HepG2 (cell line): ENCODE data around the gene SPESP1. TPM values are rescaled to one million over a fixed set of nuclear protein-coding genes. Genes with fewer than 3 reads are reported as not detected.

ENCODE experiments used
- ATAC-seq: fragments of 200-7000 bp; cut with Tn5 transposase; 3 replicates; pipeline ENCODE4 v1.9.1; 2020; ENCODE audit warnings: mild to moderate bottlenecking, moderate library complexity
- BruUV-seq: library from RNA; stranded (reverse); fragments of 400-500 nt; replicated peaks from 2 replicates; lab custom pipeline; 2021; lab: Mats Ljungman, UMichigan
- CTCF ChIA-PET: fragments of 300-600 bp; formaldehyde crosslinking; extraction: SDS; loops from one replicate; lab custom pipeline; 2021; ENCODE audit warnings: low total read pairs, inconsistent platforms, low intra/inter-chr PET ratio; lab: Yijun Ruan, JAX
- POLR2A ChIA-PET: fragments of 350-600 bp; sonication (Branson Sonifier 250); formaldehyde crosslinking; loops from one replicate; lab custom pipeline; 2020; ENCODE audit warnings: antibody characterized with exemption, inconsistent platforms; lab: Yijun Ruan, JAX
- DNase-seq: peaks from one replicate; pipeline ENCODE4 v3.0.0-alpha.2; 2015; ENCODE audit warnings: low spot score
- FAIRE-seq: peaks from 3 replicates; lab custom pipeline; 2011; peaks lifted over from hg19 to GRCh38; lab: Jason Lieb, UNC
- H2AFZ ChIP-seq: one replicate; pipeline ENCODE4 v1.6.1; 2011; ENCODE audit warnings: low read length, inconsistent platforms
- H3K27ac ChIP-seq: fragments of 300-600 bp; 3 replicates; pipeline ENCODE4 v1.8.0; 2011; ENCODE audit warnings: mixed run types, mild to moderate bottlenecking, mixed read lengths, low read length, inconsistent platforms; ENCODE audit not compliant: insufficient read depth; ENCODE audit errors: extremely low read length
- H3K27me3 ChIP-seq, 2 experiments: fragments of 200-600 bp in 1 of 2; 2 replicates in 1 of 2; 3 replicates in 1 of 2; pipeline versions ENCODE4 v1.6.0 to v1.8.0; 2011; ENCODE audit warnings: low read length in 2 of 2, mild to moderate bottlenecking in 2 of 2, moderate library complexity in 2 of 2, inconsistent platforms in 1 of 2; ENCODE audit not compliant: insufficient read depth in 2 of 2, control insufficient read depth in 1 of 2
- H3K36me3 ChIP-seq, 2 experiments: fragments of 200-600 bp in 1 of 2; replicated peaks in 1 of 2; 2 replicates in 1 of 2; 3 replicates in 1 of 2; pipeline versions ENCODE4 v1.5.1 to v1.8.0; 2011; ENCODE audit warnings: low read length in 2 of 2, inconsistent platforms in 1 of 2; ENCODE audit not compliant: insufficient read depth in 2 of 2, control insufficient read depth in 1 of 2
- H3K4me1 ChIP-seq: 2 replicates; pipeline ENCODE4 v1.5.1; 2012; ENCODE audit warnings: low read length, inconsistent platforms; ENCODE audit not compliant: insufficient read depth
- H3K4me2 ChIP-seq: 2 replicates; pipeline ENCODE4 v1.6.0; 2011; ENCODE audit warnings: low read depth, low read length, inconsistent platforms
- H3K4me3 ChIP-seq, 3 experiments: fragments of 200-600 bp in 1 of 3; sonication (generic), shearing (Covaris generic) in 1 of 3; replicated peaks in 1 of 3; 2 replicates each; pipeline ENCODE4 v1.5.1; 2011 to 2016; ENCODE audit warnings: low read length in 3 of 3, inconsistent platforms in 2 of 3, low read depth in 2 of 3, mild to moderate bottlenecking in 2 of 3, control low read depth in 1 of 3, mixed read lengths in 1 of 3; ENCODE audit not compliant: insufficient read depth in 1 of 3
- H3K79me2 ChIP-seq: one replicate; pipeline ENCODE4 v1.6.1; 2011; ENCODE audit warnings: low read length, inconsistent platforms; ENCODE audit not compliant: insufficient read depth
- H3K9ac ChIP-seq: 2 replicates; pipeline ENCODE4 v1.6.0; 2011; ENCODE audit warnings: mild to moderate bottlenecking, low read depth, low read length, inconsistent platforms; ENCODE audit not compliant: insufficient read depth
- H3K9me3 ChIP-seq: 2 replicates; pipeline ENCODE4 v1.5.1; 2012; ENCODE audit warnings: mild to moderate bottlenecking, low read length
- H4K20me1 ChIP-seq: 2 replicates; pipeline ENCODE4 v1.6.0; 2011; ENCODE audit warnings: inconsistent platforms, mild to moderate bottlenecking, low read length, moderate library complexity; ENCODE audit not compliant: insufficient read depth
- HNRNPUL1 ChIP-seq: fragments of 200-400 bp; formaldehyde crosslinking; IDR thresholded peaks from 2 replicates; pipeline ENCODE4 v1.6.1; 2017; ENCODE audit warnings: low read depth, mild to moderate bottlenecking, low read length, moderate library complexity
- THAP9 ChIP-seq: sonication (generic); formaldehyde crosslinking; IDR thresholded peaks from 2 replicates; pipeline ENCODE4; 2020; ENCODE audit warnings: missing genetic modification reagents, mild to moderate bottlenecking, borderline replicate concordance
- U2AF2 ChIP-seq: fragments of 200-400 bp; formaldehyde crosslinking; IDR thresholded peaks from 2 replicates; pipeline ENCODE4 v1.6.1; 2017; ENCODE audit warnings: low read depth, mild to moderate bottlenecking, low read length
- YEATS4 ChIP-seq: sonication (generic); formaldehyde crosslinking; IDR thresholded peaks from 2 replicates; pipeline ENCODE4 v1.4.0; 2020; ENCODE audit warnings: missing genetic modification reagents, borderline replicate concordance
- ZBTB8A ChIP-seq: sonication (generic); formaldehyde crosslinking; IDR thresholded peaks from 2 replicates; pipeline ENCODE4 v1.4.0; 2020; ENCODE audit warnings: mild to moderate bottlenecking, low read depth, missing genetic modification reagents, borderline replicate concordance
- ZMYM4 ChIP-seq: sonication (generic); formaldehyde crosslinking; IDR thresholded peaks from 2 replicates; pipeline ENCODE4 v1.8.1; 2023; ENCODE audit warnings: mild to moderate bottlenecking, missing genetic modification reagents
- ZNF605 ChIP-seq: sonication (generic); formaldehyde crosslinking; IDR thresholded peaks from 2 replicates; pipeline ENCODE4 v1.8.0; 2022; ENCODE audit warnings: mild to moderate bottlenecking, missing genetic modification reagents
- WGBS: methylation state at CpG from one replicate; pipeline ENCODE4 v1.1.6; 2017; ENCODE audit warnings: low lambda C conversion rate; 5-methylcytosine and 5-hydroxymethylcytosine counted together
- in situ Hi-C: cut with HindIII; loops from 2 replicates; pipeline ENCODE4 v1.10.0; 2017; ENCODE audit warnings: low pct_unique_long_range_greater_than_20kb; ENCODE audit not compliant: extremely low pct_ligation_motif_present
- intact Hi-C: fragments of 100-400 bp; cut with micrococcal nuclease; formaldehyde crosslinking; loops from one replicate; pipeline ENCODE4 v1.10.0; 2022; ENCODE audit not compliant: unreplicated experiment
- polyA plus RNA-seq, 8 experiments: library from polyadenylated mRNA; depleted of rRNA in 3 of 8; stranded (reverse) in 7 of 8; unstranded in 1 of 8; fragments of >200 nt; fragmentation: Illumina TruSeq in 4 of 8; extraction: Trizol in 4 of 8; gene quantifications; 2 replicates each; pipeline versions ENCODE4 v1.2.1 to v1.2.3, GENCODE V29; 2011 to 2016; ENCODE audit warnings: low read depth in 4 of 8, missing spikeins in 1 of 8, mixed read lengths in 1 of 8; ENCODE audit not compliant: insufficient read depth in 1 of 8
- total RNA-seq, 5 experiments: library from RNA; depleted of rRNA; stranded (reverse); fragments of >200 nt; fragmentation: Illumina TruSeq; extraction: Trizol; gene quantifications; 2 replicates each; pipeline ENCODE4 v1.2.3, GENCODE V29; 2016; ENCODE audit warnings: low read depth in 1 of 5
- TF ChIP-seq, protein P1 (sequence below): sonication (generic); formaldehyde crosslinking; IDR thresholded peaks from 2 replicates; pipeline ENCODE4 v1.4.0; 2020; ENCODE audit warnings: missing genetic modification reagents
- TF ChIP-seq, protein P2 (sequence below), 2 experiments: sonication (generic) in 1 of 2; formaldehyde crosslinking in 1 of 2; IDR thresholded peaks; 2 replicates each; pipeline versions ENCODE4 v1.5.1 to v1.6.1; 2011 to 2020; ENCODE audit warnings: borderline replicate concordance in 1 of 2, low read depth in 1 of 2, low read length in 1 of 2, mild to moderate bottlenecking in 1 of 2, missing genetic modification reagents in 1 of 2, moderate library complexity in 1 of 2
- TF ChIP-seq, protein P3 (sequence below): sonication (generic); formaldehyde crosslinking; IDR thresholded peaks from 2 replicates; pipeline ENCODE4 v1.8.0; 2023; ENCODE audit warnings: mild to moderate bottlenecking, missing genetic modification reagents

SPESP1 gene
- total and polyA plus RNA-seq, 2 of the 13 experiments (the other 11 are each of a cell fraction or from before 2014, with no cell fraction given): not detected

GRCh38 chr15:68982976-68983563 is 52.7 kb downstream of the SPESP1 start:
- H3K79me2 ChIP-seq: no peaks in the 10 kb centered on the region
- no peak overlapping the region for H3K27ac ChIP-seq
- H3K4me2 ChIP-seq: no peak overlapping the region
- ATAC-seq: no peak
- in situ Hi-C loops: no loop called here
- no peak overlapping the region for H3K4me3 ChIP-seq
- H3K4me1 ChIP-seq: no peaks in the 10 kb centered on the region
- no peak overlapping the region for H2AFZ ChIP-seq
- 55% methylated on average over 6 of the region's 6 CpGs for WGBS
- FAIRE-seq: no peak
- peaks cover 0 to 6% of the 10 kb centered on the region in 2 experiments; a peak in 1 of 5 replicates for H3K27me3 ChIP-seq
- H3K9ac ChIP-seq: no peak overlapping the region
- ChIA-PET CTCF (no interaction called here), POLR2A (no interaction called here)
- H3K36me3 ChIP-seq: no peaks in the 10 kb centered on the region
- intact Hi-C loops: no loop called here
- no peaks in the 10 kb centered on the region for H4K20me1 ChIP-seq
- H3K9me3 ChIP-seq: no peaks in the 10 kb centered on the region
- no peak for DNase-seq
- BruUV-seq: no TSS peak
- no peak for TF ChIP-seq ZNF605 (CRISPR knock-in tag)
- TF ChIP-seq, protein P1, sequence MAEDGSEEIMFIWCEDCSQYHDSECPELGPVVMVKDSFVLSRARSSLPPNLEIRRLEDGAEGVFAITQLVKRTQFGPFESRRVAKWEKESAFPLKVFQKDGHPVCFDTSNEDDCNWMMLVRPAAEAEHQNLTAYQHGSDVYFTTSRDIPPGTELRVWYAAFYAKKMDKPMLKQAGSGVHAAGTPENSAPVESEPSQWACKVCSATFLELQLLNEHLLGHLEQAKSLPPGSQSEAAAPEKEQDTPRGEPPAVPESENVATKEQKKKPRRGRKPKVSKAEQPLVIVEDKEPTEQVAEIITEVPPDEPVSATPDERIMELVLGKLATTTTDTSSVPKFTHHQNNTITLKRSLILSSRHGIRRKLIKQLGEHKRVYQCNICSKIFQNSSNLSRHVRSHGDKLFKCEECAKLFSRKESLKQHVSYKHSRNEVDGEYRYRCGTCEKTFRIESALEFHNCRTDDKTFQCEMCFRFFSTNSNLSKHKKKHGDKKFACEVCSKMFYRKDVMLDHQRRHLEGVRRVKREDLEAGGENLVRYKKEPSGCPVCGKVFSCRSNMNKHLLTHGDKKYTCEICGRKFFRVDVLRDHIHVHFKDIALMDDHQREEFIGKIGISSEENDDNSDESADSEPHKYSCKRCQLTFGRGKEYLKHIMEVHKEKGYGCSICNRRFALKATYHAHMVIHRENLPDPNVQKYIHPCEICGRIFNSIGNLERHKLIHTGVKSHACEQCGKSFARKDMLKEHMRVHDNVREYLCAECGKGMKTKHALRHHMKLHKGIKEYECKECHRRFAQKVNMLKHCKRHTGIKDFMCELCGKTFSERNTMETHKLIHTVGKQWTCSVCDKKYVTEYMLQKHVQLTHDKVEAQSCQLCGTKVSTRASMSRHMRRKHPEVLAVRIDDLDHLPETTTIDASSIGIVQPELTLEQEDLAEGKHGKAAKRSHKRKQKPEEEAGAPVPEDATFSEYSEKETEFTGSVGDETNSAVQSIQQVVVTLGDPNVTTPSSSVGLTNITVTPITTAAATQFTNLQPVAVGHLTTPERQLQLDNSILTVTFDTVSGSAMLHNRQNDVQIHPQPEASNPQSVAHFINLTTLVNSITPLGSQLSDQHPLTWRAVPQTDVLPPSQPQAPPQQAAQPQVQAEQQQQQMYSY (CRISPR knock-in tag): no peak
- TF ChIP-seq HNRNPUL1: no peak
- TF ChIP-seq U2AF2: no peak
- TF ChIP-seq, protein P2, sequence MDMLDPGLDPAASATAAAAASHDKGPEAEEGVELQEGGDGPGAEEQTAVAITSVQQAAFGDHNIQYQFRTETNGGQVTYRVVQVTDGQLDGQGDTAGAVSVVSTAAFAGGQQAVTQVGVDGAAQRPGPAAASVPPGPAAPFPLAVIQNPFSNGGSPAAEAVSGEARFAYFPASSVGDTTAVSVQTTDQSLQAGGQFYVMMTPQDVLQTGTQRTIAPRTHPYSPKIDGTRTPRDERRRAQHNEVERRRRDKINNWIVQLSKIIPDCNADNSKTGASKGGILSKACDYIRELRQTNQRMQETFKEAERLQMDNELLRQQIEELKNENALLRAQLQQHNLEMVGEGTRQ (IDR thresholded peaks at IDR 0.05; ENCODE audit: low read depth, low read length): no peak
- TF ChIP-seq, protein P2 (CRISPR knock-in tag; IDR thresholded peaks at IDR 0.05; ENCODE audit: borderline replicate concordance): no peak
- TF ChIP-seq, protein P3, sequence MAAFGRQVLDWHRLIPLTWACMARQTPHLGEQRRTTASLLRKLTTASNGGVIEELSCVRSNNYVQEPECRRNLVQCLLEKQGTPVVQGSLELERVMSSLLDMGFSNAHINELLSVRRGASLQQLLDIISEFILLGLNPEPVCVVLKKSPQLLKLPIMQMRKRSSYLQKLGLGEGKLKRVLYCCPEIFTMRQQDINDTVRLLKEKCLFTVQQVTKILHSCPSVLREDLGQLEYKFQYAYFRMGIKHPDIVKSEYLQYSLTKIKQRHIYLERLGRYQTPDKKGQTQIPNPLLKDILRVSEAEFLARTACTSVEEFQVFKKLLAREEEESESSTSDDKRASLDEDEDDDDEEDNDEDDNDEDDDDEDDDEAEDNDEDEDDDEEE (CRISPR knock-in tag): no peak
- TF ChIP-seq ZBTB8A (CRISPR knock-in tag): no peak
- no peak for TF ChIP-seq THAP9 (CRISPR knock-in tag)
- no peak for TF ChIP-seq ZMYM4
- no peak for TF ChIP-seq YEATS4 (CRISPR knock-in tag)
